ACC112 (cell line): ENCODE measurements around the gene NUAK2.

Experiments used
- H2AFZ ChIP-seq: fragments of 200-600 bp; sonication (generic); one replicate; pipeline ENCODE4 v1.6.0; 2017; ENCODE audit warnings: antibody characterized with exemption, low read length; ENCODE audit not compliant: unreplicated experiment
- H3K27ac ChIP-seq: fragments of 200-600 bp; sonication (generic); 2 replicates; pipeline ENCODE4 v1.5.1; 2014; ENCODE audit warnings: low read depth, mild to moderate bottlenecking, antibody characterized with exemption, low read length, moderate library complexity
- H3K27me3 ChIP-seq: fragments of 200-600 bp; sonication (generic); 2 replicates; pipeline ENCODE4 v1.6.1; 2014; ENCODE audit warnings: mild to moderate bottlenecking, antibody characterized with exemption, low read length, moderate library complexity, mixed read lengths; ENCODE audit not compliant: insufficient read depth
- H3K36me3 ChIP-seq: fragments of 200-600 bp; sonication (generic); 2 replicates; pipeline ENCODE4 v1.6.1; 2016; ENCODE audit warnings: mild to moderate bottlenecking, antibody characterized with exemption, low read length, moderate library complexity, mixed read lengths; ENCODE audit not compliant: insufficient read depth
- H3K4me1 ChIP-seq: fragments of 200-600 bp; sonication (generic); one replicate; pipeline ENCODE4 v1.6.1; 2016; ENCODE audit warnings: low read length, mixed read lengths; ENCODE audit not compliant: insufficient read depth, unreplicated experiment, control insufficient read depth
- H3K4me3 ChIP-seq: fragments of 200-600 bp; sonication (generic); 2 replicates; pipeline ENCODE4 v1.5.1; 2014; ENCODE audit warnings: mild to moderate bottlenecking, low read depth, low read length
- H3K79me2 ChIP-seq: fragments of 200-600 bp; sonication (generic); one replicate; pipeline ENCODE4 v1.6.0; 2016; ENCODE audit warnings: low read length; ENCODE audit not compliant: control insufficient read depth, unreplicated experiment, insufficient read depth

The NUAK2 gene

GRCh38 chr1:205335692-205336091 is 14.1 kb upstream of the NUAK2 start:
- Histone ChIP-seq H2AFZ (no peak overlapping the region), H3K36me3 (no peaks in the 10 kb centered on the region), H3K27me3 (peaks cover 34% of the 10 kb centered on the region), H3K4me1 (no peaks in the 10 kb centered on the region), H3K79me2 (no peaks in the 10 kb centered on the region), H3K27ac (no peak overlapping the region), H3K4me3 (no peak overlapping the region)

GRCh38 chr1:205332015-205332791 is 10.7 kb upstream of the NUAK2 start:
- Histone ChIP-seq H3K36me3 (no peaks in the 10 kb centered on the region), H2AFZ (no peak overlapping the region), H3K79me2 (no peaks in the 10 kb centered on the region), H3K4me3 (no peak overlapping the region), H3K27ac (no peak overlapping the region), H3K27me3 (peaks cover 35% of the 10 kb centered on the region), H3K4me1 (no peaks in the 10 kb centered on the region)

- Histone ChIP-seq H3K4me3 (no peak overlapping the region), H3K27ac (no peak overlapping the region), H3K27me3 (peaks cover 40% of the 10 kb centered on the region), H3K79me2 (no peaks in the 10 kb centered on the region), H2AFZ (no peak overlapping the region), H3K4me1 (peaks cover 2% of the 10 kb centered on the region), H3K36me3 (no peaks in the 10 kb centered on the region)
These were observed 8.6 kb upstream of the NUAK2 start for GRCh38 chr1:205330150-205330549.

GRCh38 chr1:205329719-205330118 is 8.2 kb upstream of the NUAK2 start:
- Histone ChIP-seq H3K27ac (no peak overlapping the region), H3K4me3 (no peak overlapping the region), H3K36me3 (no peaks in the 10 kb centered on the region), H3K79me2 (no peaks in the 10 kb centered on the region), H2AFZ (no peak overlapping the region), H3K4me1 (peaks cover 6% of the 10 kb centered on the region), H3K27me3 (peaks cover 37% of the 10 kb centered on the region)

- Histone ChIP-seq H3K27ac (no peak overlapping the region), H3K79me2 (no peaks in the 10 kb centered on the region), H3K4me3 (no peak overlapping the region), H3K27me3 (peaks cover 32% of the 10 kb centered on the region), H3K4me1 (peaks cover 7% of the 10 kb centered on the region), H3K36me3 (no peaks in the 10 kb centered on the region), H2AFZ (no peak overlapping the region)
These were observed 6.9 kb upstream of the NUAK2 start for GRCh38 chr1:205328476-205328875.

GRCh38 chr1:205326812-205327466 is 5.4 kb upstream of the NUAK2 start:
- Histone ChIP-seq H2AFZ (no peak overlapping the region), H3K36me3 (no peaks in the 10 kb centered on the region), H3K27me3 (peaks cover 32% of the 10 kb centered on the region), H3K27ac (no peak overlapping the region), H3K79me2 (no peaks in the 10 kb centered on the region), H3K4me1 (peaks cover 7% of the 10 kb centered on the region), H3K4me3 (no peak overlapping the region)

DNA sequence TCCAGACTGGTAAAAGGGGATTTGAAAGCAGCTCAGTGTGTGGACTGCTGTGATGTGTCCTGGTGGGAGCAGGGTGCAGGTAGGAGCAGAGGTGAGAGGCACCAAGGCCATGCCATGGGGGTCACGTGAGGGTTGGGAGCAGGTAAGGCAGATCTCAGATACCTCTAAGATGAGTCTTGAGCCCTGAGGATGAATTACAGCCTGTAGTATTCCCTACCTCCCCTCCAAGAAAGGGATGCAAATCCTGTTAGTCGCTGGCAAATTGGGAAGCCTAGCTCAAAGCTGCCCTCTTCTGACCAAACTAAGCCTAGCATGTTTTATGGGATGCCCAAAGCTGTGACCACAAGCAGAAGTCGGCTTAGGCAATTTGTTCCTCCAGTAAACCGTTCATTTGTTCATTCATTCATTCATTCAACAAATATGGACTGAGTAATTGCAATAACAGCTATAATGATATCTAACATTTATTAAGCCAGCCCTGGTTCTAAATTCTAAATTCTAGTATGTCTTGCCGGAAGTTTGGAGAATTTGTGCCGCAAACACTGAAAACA is 3.9 kb upstream of the NUAK2 start:
- Histone ChIP-seq H3K27me3 (peaks cover 28% of the 10 kb centered on the region), H2AFZ (no peak overlapping the region), H3K27ac (no peak overlapping the region), H3K4me3 (no peak overlapping the region), H3K36me3 (no peaks in the 10 kb centered on the region), H3K4me1 (peaks cover 7% of the 10 kb centered on the region), H3K79me2 (peaks cover 12% of the 10 kb centered on the region)

DNA sequence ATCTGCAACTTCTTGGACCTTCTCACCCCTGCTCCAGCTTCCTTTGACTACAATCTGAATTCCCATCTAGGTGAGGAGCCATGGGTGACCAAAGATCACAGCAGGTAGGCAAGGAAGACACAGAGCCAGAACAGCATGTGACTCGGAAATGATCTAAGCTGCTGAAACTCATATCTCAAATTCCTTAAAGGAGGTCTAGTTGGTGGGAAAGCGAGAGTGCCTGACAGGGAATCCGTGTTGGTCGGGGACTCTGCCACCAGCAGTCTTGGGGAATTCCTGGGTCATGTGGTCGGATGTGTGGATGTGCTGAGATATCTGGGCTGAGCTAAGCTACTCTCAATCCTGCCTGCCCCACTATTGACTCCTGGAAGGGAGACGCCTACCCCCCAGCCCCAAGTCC is 3.2 kb upstream of the NUAK2 start:
- peaks cover 16% of the 10 kb centered on the region for H3K79me2 ChIP-seq
- no peak overlapping the region for H3K27ac ChIP-seq
- no peaks in the 10 kb centered on the region for H3K36me3 ChIP-seq
- H3K27me3 ChIP-seq, result peaks cover 22% of the 10 kb centered on the region
- H3K4me1 ChIP-seq, result peaks cover 7% of the 10 kb centered on the region
- H2AFZ ChIP-seq, result no peak overlapping the region
- no peak overlapping the region for H3K4me3 ChIP-seq

- H3K27ac ChIP-seq, result no peak overlapping the region
- H3K4me1 ChIP-seq, result peaks cover 13% of the 10 kb centered on the region
- no peaks in the 10 kb centered on the region for H3K36me3 ChIP-seq
- H3K79me2 ChIP-seq, result peaks cover 26% of the 10 kb centered on the region
- H3K27me3 ChIP-seq, result peaks cover 15% of the 10 kb centered on the region
- no peak overlapping the region for H2AFZ ChIP-seq
- H3K4me3 ChIP-seq, result no peak overlapping the region
These were observed 2.2 kb upstream of the NUAK2 start for GRCh38 chr1:205323794-205324193.

DNA sequence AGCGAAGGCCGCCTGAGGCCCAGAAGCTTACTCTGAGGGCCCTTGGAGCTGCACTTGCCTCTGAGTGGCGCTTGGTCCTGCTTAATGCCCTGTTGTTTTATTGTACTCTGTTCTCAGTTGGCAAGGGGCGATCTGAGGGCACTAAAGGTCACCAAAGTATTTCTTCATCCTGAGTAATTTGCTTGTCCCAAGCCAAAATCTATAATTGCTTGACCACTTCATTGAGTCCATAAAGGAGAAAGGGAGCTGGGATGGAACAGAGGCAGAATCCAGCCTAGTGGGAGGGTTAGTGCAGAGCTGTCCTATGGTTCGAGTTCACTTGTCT is 376 bp upstream of the NUAK2 start:
- Histone ChIP-seq H3K4me1 (peaks cover 32% of the 10 kb centered on the region), H3K27ac (no peak overlapping the region), H3K27me3 (peaks cover 9% of the 10 kb centered on the region), H2AFZ (no peak overlapping the region), H3K36me3 (no peaks in the 10 kb centered on the region), H3K4me3 (peak overlapping the region; percentile 96; the same call in 1 of the 2 replicates), H3K79me2 (peaks cover 44% of the 10 kb centered on the region)
